GM11168 (cell line): ENCODE data around the gene ARHGEF4.

Source experiments
- in situ Hi-C: fragments of 300-500 bp; cut with MboI; formaldehyde crosslinking; loops from one replicate; pipeline ENCODE4 v1.12.0; 2022; ENCODE audit warnings: low sequenced_read_pairs; ENCODE audit not compliant: unreplicated experiment

The ARHGEF4 gene

DNA sequence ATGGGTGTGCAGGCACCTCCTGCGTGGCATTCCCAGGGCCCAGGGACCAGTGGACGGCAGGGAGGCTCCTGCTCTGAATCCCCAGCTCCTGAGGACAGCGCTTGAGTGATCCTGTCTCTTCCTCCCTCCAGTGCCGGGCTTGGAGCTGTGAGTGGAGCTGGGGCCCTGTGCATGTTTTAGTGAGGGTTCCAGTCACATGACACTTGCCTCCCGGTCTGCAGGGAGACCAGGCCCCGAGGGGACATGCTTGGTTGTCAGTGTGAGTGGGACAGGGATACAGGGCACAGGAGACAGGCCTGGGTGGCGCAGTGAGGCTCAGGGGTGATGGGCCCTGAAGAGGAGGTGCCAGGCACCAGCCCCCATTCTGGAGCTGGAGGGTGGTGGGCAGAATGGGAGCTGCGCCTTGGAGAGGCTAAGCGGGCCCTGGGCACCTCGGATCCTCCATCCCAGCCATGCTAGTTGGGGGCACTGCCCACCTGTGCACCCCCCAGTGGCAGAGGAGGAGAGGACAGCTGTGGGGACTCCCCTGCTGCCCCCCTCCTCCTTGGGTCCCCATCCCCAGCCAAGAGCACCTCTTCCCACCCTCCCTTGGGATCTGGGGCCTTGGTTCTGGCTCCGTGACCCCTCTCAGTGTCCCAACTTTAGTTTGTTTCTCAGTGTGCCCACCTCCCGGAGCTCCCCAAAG is 12.0 kb downstream of the ARHGEF4 start:
- in situ Hi-C loops: no loop called here

DNA sequence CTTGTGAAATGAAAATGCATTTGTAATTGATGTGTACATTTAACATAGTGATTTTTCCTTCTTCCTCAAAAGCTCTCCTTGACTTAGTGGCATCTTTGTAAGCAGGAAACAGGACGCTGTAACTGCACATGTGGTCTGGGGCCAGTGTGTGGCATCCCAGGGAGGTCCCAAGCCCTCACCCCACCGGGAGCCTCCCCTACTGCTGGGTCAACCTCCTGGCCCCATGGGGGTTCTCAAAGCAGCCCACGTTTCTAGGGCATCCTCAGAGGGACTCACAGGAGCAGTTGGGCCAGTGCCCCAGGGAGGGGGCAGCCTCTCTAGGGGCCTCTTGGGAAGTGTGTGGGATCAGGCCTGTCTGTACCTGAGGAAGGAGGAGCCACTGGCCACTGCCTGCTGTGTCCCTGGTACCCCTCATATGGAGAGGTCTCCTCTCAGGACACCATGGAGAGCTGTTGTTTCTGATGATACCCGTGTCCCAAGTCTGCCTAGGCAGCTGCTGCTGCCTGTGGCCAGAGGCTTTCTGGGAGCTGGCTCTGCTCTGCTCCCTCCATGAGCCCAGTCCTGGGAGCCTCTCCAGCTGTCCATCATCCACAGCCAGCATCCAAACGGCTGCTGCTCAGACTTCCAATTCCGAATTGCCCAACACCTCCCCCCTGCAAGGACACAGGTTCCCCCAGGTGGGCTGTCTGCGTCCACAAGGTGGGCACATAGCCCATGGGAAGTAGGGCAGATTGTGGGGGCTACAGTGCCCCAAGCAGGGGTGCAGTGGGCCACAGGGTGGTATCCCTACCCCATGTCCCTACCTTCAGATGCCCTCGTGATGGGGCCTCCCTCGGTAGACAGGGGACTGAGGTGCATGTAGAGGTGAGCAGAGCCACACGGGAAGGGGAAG is 13.4 kb downstream of the ARHGEF4 start:
- in situ Hi-C loops: no loop called here

DNA sequence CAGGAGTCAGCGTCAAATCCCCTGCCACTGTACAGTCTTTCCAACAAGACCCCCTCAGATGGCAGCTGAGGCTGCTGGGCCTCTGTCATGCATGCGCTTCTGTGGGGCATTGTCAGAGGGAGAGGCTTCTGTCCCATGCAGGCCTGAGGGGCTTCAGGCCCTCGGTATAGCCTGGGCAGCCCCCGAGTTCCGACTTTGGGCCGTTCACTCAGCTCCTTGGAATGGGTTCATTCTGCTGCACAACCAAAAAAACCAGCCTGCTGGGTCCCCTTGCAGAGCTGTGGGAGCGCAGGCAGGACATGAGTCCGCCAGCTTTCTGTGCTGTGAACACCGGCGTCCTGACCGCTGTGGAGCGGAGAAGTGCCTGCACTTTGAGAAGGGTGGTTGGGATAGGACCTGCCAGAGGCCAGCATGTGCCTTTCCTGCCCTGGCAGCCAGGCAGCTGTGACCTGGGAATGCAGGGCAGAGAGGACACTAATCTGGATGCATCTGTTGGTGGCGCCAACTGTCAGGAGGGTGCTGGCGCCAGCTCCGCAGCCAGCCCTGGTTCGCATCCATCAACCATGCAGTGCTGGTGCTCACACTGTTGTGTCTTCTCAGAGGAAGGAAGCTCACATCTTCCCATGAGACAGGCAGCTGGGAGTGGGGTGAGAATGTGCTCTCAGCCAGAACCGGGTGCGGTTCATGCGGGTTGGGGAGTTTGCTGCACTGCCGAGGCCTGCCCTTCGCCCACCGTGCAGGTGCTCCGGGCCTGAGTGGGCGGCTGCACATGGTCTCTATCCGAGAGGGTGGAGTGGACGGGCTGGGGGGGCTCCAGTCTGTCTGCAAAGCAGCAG is 14.3 kb downstream of the ARHGEF4 start:
- in situ Hi-C loops: no loop called here

DNA sequence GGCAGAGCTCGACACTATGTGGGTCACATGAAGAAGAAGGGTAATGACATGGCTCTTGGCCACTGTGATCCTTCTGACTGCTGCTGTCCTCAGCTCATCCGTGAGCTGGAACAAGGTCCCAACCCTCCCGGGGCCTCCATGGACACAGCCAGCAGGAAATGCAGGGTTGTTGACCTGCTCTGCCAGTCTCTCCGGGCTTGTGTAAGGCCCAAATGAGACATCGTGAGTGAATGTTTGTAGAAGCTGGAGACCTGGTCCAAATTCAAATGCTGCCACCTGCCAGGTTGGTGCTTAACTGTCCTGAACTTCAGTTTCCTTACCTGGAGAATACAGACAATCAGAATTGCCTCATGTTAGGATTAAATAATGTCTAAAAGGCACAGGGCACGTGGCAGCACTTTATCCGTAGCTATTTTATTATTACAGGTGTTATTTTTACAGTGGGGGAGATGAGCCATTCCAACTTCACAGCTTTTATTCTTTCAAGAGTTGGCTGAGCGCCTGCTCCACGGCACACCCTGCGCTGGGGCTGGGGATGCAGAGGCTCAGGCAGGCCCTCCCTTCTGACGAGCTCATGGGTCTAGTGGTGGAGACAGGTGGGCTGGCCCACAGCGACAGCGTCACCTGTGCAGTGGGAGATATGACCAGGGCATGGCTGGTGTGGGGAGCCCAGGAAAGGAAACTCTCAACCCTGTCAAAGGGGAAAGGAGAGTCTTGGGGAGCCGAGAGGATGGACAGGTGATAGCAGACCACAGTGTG is 15.1 kb downstream of the ARHGEF4 start:
- in situ Hi-C loops: no loop called here

DNA sequence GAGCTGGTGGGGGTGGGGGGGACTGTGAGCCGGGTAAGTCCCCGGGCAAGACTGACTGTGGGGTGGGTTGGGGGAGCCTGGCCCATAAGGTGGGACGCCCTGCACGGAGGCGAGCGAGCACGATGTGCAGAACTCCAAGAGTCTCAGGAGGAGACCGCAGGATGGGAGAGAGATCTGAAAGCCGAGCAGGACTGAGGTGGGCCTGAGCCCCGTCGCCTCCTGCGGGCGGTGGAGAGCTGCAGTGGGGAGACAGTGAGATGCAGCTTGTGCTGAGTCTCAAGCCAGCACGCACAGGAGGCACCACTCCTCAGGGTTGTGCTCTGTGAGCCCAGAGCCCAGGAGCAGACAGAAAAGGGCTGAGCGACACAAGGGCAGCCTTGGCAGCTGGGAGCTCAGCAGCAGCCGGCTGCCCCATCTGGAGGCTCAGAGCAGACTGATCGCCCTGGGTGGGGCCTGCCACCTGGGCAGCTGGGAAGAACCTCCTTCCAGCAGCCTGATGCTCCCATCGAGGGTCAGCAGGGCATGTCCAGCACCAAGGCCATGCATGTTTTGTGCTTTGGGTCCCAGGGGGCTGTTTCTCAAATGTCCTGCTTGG is 15.9 kb downstream of the ARHGEF4 start:
- in situ Hi-C loops: no loop called here

GRCh38 chr2:130853391-130853790 is 16.7 kb downstream of the ARHGEF4 start:
- in situ Hi-C loops: no loop called here

- in situ Hi-C loops: no loop called here
These were observed 17.6 kb downstream of the ARHGEF4 start for GRCh38 chr2:130854301-130854700.

- in situ Hi-C loops: no loop called here
These were observed 28.4 kb downstream of the ARHGEF4 start for GRCh38 chr2:130864830-130865800.

- in situ Hi-C loops: loop anchor here (10.0 kb wide), 1 partner anchor 65 kb away; no protein-coding TSS in a partner anchor
These were observed 32.9 kb downstream of the ARHGEF4 start for GRCh38 chr2:130869441-130870160.

- in situ Hi-C loops: loop anchor here (10.0 kb wide), 1 partner anchor 65 kb away; no protein-coding TSS in a partner anchor
These were observed 33.4 kb downstream of the ARHGEF4 start for GRCh38 chr2:130870161-130870485.

DNA sequence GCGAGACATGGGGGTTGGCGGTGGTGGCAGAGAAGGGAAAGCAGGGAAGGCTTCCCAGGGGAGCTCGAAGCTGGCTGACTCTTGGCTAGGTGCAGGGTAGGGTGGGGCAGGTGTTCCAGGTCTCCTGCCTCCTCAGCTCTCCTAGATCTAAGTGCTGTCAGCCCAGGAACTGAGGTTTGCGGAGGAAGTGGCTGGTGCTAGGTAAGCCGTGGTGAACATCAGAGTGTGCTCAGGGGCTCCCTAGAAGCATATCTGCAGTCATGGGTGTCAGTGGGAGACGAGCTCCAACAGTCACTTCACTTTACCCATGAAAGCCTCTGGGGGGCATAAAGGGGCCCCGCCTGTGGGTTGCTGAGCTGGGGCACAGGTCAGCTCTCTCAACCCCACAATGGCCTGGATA is 34.1 kb downstream of the ARHGEF4 start:
- in situ Hi-C loops: loop anchor here (10.0 kb wide), 1 partner anchor 66 kb away; no protein-coding TSS in a partner anchor

GRCh38 chr2:130871843-130872740 is 35.4 kb downstream of the ARHGEF4 start:
- in situ Hi-C loops: loop anchor here (10.0 kb wide), 1 partner anchor 67 kb away; no protein-coding TSS in a partner anchor

GRCh38 chr2:130872741-130873125 is 36.0 kb downstream of the ARHGEF4 start:
- in situ Hi-C loops: loop anchor here (10.0 kb wide), 1 partner anchor 68 kb away; no protein-coding TSS in a partner anchor

GRCh38 chr2:130873700-130874346 is 37.1 kb downstream of the ARHGEF4 start:
- in situ Hi-C loops: loop anchor here (10.0 kb wide), 1 partner anchor 69 kb away; no protein-coding TSS in a partner anchor

- in situ Hi-C loops: loop anchor here (10.0 kb wide), 1 partner anchor 70 kb away; no protein-coding TSS in a partner anchor
These were observed 37.8 kb downstream of the ARHGEF4 start for GRCh38 chr2:130874512-130874911.

GRCh38 chr2:130875935-130876334 is 39.2 kb downstream of the ARHGEF4 start:
- in situ Hi-C loops: loop anchor here (10.0 kb wide), 1 partner anchor 71 kb away; no protein-coding TSS in a partner anchor
